ENCODE data around the gene BACH1. TPM values are rescaled to one million over a fixed set of nuclear protein-coding genes. Genes with fewer than 3 reads are reported as not detected.
"Not testable (repeated sequence)": the region's sequence is repeated elsewhere in the genome, so short reads cannot be mapped to it uniquely, and the experiment has no call there.

Gene BACH1
- 63.6 and 74.1 TPM in 2 replicates for total RNA-seq (2014; rRNA removed; shearing (Covaris generic))

- peak; percentile 98 for DNase-seq (ENCODE audit: low read depth)
These were observed at the start of gene BACH1 for GRCh38 chr21:29298348-29299045. BACH1 (plus strand) TSS chr21:29298922; CDS start chr21:29321281, 22,359 bp downstream.

- DNase-seq (ENCODE audit: low read depth): not testable (repeated sequence)
These were observed 49.4 kb upstream of the BACH1 start for GRCh38 chr21:29249289-29249688.

GRCh38 chr21:29250636-29251035, 48.1 kb upstream of the BACH1 start:
- DNase-seq (ENCODE audit: low read depth): no peak

- not testable (repeated sequence) for DNase-seq (ENCODE audit: low read depth)
These were observed 44.9 kb upstream of the BACH1 start for GRCh38 chr21:29253861-29254260.

GRCh38 chr21:29254550-29254949, 44.2 kb upstream of the BACH1 start:
- DNase-seq (ENCODE audit: low read depth): no peak

GRCh38 chr21:29256126-29256910, 42.4 kb upstream of the BACH1 start:
- no peak for DNase-seq (ENCODE audit: low read depth)

- no peak for DNase-seq (ENCODE audit: low read depth)
These were observed 41.0 kb upstream of the BACH1 start for GRCh38 chr21:29257701-29258100.

- DNase-seq (ENCODE audit: low read depth): peak; percentile 65
These were observed 39.9 kb upstream of the BACH1 start for GRCh38 chr21:29258626-29259338.

- DNase-seq (ENCODE audit: low read depth): no peak
These were observed 38.3 kb upstream of the BACH1 start for GRCh38 chr21:29260461-29260860.

GRCh38 chr21:29261555-29262540, 36.9 kb upstream of the BACH1 start:
- DNase-seq (ENCODE audit: low read depth): no peak

GRCh38 chr21:29264721-29265120, 34.0 kb upstream of the BACH1 start:
- no peak for DNase-seq (ENCODE audit: low read depth)

- DNase-seq (ENCODE audit: low read depth): peak; percentile 50
These were observed 32.8 kb upstream of the BACH1 start for GRCh38 chr21:29265690-29266479.

GRCh38 chr21:29267666-29268065, 31.1 kb upstream of the BACH1 start:
- DNase-seq (ENCODE audit: low read depth): no peak

- no peak for DNase-seq (ENCODE audit: low read depth)
These were observed 26.8 kb upstream of the BACH1 start for GRCh38 chr21:29271927-29272333.

GRCh38 chr21:29277442-29277841, 21.3 kb upstream of the BACH1 start:
- no peak for DNase-seq (ENCODE audit: low read depth)

GRCh38 chr21:29279558-29279957, 19.2 kb upstream of the BACH1 start:
- DNase-seq (ENCODE audit: low read depth): no peak

- DNase-seq (ENCODE audit: low read depth): not testable (repeated sequence)
These were observed 16.9 kb upstream of the BACH1 start for GRCh38 chr21:29281801-29282200.

GRCh38 chr21:29287383-29287782, 11.3 kb upstream of the BACH1 start:
- DNase-seq (ENCODE audit: low read depth): no peak

GRCh38 chr21:29288239-29288638, 10.5 kb upstream of the BACH1 start:
- DNase-seq (ENCODE audit: low read depth): no peak

GRCh38 chr21:29289317-29289716, 9.4 kb upstream of the BACH1 start:
- DNase-seq (ENCODE audit: low read depth): no peak
